HG03354 (cell line): Measurements from ENCODE around the gene OGFOD3.

Experiments used
- ATAC-seq: cut with Tn5 transposase; IDR thresholded peaks from one replicate; pipeline ENCODE4 v1.9.1; 2021; ENCODE audit warnings: mild to moderate bottlenecking; ENCODE audit not compliant: unreplicated experiment, poor library complexity, severe bottlenecking

OGFOD3 gene

DNA sequence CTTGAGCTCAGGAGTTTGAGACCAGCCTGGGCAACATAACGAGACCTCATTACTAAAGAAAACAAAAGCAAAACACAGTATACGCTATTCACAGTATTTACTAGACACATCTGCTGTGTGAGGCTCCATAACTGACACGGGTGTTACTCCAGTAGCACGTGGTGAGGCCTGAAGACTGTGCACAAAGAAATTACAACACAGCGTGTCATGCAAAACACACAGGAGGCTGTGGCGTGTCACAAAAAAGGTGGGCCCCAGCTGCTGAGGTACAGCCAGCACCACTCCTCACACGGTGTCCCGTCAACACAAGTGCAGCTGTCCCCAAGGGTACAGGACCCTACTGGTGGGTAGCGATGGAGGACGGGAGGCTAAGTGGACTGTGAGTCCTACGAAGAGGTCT is 29.5 kb upstream of the OGFOD3 start:
- ATAC-seq: no peak

DNA sequence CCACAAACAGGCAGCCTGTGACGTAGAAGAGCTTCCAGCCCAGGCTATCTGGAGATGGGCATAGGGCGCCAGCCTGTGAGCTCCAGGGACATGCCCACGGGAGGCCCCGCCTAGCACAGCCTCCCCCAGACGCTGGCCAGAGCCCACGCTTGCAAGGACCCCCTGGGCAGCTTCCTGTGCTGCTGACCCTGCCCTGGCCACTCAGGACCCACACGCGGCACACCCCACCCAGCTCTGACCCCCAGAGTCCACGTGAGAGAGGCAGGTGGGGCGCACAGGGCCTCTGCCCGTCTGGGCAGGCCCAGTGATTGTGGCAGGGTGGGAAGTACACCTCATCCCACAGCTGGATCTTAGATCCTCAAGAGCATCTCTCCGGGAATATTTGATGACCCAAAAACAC is 28.3 kb upstream of the OGFOD3 start:
- ATAC-seq: no peak

DNA sequence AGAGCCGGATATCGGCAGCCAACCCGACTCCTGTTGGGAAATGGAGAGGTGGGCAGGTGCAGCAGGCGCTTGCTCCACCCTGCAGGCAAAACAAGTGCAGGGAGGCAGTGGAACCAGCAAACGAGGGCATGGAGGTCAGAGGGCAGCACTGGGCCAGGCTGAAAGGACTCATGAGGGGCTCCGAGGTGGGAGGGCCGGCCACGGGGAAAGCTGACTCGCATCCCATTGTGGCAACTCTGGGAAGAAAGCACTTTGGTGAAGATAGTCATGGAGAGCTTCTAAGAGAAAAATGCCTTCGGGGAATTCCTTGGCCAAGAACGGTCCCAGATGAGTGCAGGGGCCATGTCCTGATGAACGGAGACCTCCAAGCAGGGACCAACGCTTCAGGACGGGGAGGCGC is 27.7 kb upstream of the OGFOD3 start:
- no peak for ATAC-seq

DNA sequence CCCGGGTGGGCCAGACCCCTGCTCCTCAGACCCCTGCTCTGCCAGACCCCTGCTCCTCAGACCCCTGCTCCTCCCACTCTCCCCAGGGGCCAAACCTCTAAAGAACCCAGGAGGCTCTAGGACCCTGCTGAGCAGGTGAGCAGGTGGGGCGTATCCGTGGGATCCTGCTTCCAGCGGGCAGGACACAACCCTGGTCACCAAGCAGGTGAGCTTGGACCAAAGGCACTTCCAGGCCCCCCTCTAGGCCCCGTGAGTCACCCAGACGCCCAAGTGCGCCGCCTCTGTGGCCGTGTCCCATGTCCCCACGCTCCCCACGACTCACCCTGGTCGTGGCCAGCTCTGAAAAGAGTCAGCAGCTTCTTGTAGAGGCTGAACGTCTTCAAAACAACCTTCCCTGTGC is 27.2 kb upstream of the OGFOD3 start:
- ATAC-seq: no peak

DNA sequence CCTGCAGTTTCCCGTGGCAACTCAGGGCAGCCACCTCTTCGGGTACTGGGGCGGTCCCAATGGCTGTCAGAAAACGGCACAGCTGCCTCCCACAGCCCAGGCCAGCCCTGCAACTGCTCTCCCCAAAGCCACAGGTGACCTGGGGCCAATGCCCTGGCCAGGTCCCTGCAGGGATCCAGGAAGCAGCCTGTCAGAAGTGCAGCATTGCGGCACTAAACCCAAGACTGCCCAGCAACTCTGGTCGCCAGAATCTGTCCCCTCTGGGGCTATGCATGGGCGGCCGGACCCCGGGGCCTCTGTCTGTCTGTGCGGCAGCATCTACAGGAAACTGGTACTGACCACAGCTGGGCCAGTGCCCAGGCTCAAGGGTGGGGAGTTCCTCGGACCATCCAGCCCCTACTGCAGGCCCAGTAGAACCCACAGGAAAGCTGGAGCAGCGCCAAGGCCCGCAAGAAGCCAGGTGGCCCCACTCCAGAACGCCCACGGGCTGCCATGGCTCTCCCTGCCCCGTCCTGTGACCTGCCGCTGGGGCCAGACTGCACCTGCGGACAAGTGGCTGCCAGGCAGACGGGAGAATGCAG is 26.6 kb upstream of the OGFOD3 start:
- no peak for ATAC-seq

DNA sequence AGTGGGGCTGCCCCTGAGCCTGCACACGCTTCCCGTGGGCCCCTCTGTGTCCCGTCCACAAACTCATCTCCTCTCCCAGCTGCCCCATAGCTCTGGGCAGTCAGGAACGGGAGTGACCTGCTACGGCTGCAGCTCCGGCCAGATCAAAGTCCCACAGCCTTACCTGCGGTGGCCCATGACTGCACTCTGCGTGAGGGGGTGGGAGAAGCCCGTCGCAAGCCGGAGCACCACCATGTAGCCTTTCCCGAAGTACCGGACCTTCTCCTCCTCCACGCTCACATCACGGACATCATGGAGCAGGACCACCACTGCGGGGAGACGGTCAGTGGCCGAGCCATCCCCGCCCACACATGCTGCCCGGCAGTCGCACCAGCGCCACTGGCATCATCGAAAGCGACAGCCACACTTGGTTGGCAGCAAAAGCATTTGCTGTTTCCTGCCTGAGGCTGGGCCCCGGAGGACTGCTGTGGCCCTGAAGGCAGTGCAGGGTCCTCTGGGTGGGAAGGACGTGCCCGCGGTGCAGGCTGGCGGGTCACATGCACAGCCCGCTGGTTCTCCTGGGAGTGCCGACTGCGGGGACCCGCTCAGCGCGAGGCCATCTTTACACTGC is 26.0 kb upstream of the OGFOD3 start:
- ATAC-seq: no peak

DNA sequence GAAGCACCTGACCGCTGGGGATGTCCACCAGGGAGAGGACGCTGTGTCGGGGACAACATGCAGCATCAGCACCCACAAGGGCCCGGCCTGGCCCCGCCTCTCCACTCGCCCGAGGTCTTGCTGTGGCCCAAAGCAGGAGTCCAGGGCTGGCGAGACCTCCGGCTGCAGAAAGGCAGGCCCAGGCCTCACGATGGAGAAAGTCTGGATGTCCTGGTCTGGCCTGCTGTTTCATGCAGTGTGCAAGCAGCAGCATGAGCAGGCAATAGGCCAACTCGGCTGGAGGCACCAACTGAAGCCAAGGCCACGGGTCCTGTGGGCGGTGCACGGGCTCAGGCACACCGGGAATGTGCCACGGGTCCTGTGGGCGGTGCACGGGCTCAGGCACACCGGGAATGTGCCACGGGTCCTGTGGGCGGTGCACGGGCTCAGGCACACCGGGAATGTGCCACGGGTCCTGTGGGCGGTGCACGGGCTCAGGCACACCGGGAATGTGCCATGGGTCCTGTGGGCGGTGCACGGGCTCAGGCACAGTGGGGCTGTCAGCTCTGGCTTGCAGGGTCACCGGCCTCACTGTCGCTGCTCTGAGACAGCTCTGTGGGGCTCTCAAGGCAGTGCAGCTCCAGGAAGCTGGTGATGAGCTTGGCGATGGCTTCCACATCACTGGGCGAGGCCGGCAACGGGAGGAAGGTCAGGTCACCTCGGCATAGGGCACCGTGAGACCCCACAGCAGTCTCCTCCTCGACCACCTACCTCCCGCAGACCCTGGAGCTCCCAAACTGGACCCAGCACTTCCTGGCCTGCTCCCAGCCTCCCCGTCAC is 25.3 kb upstream of the OGFOD3 start:
- ATAC-seq: no peak

DNA sequence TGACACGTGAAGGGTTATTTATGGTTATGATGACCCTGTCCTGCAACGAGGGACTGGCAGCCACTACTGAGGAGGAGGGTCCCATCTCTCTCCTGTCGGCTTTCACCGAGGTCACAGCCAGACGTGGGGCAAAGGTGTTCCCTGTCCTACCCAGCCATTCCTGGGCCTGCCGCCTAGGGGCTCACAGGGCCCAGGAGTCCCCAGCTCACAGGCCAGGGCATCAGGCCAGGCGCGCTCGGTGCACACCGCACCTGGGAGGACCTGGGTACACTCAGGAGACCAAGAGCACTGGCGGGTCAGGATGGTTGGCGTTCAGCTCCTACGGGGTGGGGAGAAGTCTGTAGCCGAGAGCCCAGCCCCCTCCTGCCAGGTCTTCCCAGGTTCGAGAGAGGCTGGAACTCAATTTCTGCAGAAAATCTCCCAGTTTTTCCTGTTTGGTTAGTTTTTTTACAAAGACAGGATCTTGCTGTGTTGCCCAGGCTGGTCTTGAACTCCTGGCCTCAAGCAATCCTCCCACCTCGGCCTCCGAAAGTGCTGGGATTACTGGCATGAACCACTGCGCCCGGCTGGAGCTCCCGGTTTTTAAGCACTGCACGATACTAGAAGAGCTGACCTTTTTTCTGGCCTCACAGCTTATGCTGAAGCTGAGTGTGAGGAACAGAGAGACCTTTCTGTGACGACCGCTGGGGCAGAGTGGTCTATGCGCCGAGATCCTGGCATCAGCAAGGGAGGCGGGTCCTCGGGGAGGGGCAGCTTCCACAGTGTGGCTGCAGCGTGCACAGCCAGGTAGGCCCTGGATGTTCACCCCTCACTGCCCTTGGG is 24.5 kb upstream of the OGFOD3 start:
- ATAC-seq: no peak

DNA sequence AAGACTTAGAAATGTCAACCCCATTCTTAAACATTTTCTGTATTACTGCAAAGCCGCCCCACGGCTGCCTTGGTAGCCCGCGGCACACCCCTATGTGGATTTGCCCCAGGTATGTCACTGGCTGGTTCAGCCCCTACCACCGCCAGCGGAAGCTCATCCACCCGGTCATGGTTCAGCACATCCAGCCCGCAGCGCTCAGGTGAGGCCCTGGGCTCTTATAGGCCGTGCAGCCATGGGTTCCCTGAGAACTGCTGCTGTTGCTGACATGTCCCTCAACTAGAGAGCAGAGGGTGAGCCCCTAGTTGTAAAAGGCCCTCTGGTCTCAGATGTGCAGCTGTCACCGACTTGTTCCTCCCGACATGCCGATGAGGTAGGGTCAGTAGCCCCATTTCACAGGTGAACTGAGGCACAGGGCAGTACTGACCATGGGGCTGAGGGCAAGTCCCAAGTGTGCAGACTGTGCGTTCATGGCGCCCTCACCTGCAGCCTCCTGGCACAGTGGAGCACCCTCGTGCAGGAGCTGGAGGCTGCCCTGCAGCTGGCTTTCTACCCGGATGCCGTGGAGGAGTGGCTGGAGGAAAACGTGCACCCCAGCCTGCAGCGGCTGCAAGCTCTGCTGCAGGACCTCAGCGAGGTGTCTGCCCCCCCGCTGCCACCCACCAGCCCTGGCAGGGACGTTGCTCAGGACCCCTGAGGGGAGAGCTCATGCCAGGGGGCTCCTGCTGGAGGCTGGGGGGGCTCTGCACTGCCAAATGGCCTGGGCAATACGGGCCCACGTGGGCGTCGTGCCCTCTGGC is 23.5 kb upstream of the OGFOD3 start:
- ATAC-seq: no peak

DNA sequence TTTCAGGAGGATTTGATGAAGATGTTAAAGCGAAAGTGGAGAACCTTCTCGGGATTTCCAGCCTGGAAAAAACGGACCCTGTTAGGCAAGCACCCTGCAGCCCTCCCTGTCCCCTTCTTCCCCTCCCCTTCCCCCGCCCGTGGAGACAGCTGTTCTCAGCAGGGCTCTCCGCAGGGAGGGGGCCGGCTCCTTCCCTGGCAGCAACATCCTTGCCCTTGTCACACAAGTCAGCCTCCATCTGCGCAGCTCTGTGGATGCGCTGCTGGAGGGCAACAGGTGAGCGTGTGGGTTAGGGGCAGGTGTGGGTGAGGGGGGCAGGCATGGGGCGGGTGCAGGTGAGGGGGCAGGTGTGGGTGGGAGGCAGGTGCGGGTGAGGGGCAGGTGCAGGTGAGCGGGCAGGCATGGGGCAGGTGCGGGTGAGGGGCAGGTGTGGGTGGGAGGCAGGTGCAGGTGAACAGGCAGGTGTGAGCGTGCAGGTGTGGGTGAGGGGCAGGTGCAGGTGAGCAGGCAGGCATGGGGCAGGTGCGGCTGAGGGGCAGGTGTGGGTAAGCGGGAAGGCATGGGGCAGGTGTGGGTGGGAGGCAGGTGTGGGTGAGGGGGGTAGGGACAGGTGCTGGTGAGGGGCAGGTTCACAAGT is 22.7 kb upstream of the OGFOD3 start:
- no peak for ATAC-seq

DNA sequence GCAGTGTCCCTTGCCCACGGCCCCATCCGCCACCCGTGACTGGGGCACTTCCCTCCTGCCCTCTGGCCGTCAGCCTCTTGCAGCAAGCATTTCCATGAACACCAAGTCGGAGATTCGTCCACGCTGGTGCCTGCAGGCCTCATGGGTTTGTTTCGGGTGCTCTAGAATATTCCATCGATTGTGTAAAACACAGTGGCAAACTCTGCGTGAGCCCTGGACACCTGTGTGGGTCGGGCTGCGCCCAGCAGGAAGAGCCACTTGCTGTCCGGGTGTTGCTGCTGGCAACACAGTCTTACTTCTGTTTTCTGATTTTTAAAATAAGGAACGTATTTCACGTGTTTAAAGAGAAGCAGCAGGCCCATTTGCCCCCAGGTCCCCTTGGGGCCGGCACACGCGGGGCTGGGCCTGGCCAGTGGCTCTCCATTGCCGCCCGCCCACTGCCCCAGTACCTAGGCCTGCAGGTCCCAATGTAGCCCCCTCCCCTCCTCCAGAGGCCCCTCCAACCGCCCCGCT is 22.1 kb upstream of the OGFOD3 start:
- no peak for ATAC-seq

DNA sequence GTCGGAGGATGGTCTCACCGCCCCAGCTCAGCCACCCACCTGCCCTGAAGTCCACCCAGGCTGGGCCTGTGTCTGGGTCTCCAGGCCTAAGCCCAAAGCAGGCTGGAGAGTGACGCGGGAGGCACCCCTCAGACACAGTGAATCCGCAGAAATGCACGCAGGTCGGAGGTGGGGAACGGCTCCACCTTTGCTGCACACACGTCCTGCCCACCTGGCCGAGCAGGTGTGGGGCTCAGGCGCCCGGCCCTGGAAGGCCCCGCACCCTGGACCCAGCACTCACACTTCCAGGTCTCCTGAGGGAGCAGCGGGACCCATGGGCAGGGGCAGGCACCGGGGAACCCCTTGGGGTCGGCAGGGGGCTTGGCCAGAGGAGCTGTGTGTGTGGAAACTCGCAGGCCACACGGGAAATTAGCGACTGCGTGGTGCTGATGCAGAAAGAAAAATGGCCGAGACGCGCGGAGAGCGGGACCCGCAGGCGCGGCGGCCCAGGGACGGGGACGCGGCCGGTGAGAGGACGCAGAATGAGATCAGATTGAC is 21.5 kb upstream of the OGFOD3 start:
- ATAC-seq: no peak

DNA sequence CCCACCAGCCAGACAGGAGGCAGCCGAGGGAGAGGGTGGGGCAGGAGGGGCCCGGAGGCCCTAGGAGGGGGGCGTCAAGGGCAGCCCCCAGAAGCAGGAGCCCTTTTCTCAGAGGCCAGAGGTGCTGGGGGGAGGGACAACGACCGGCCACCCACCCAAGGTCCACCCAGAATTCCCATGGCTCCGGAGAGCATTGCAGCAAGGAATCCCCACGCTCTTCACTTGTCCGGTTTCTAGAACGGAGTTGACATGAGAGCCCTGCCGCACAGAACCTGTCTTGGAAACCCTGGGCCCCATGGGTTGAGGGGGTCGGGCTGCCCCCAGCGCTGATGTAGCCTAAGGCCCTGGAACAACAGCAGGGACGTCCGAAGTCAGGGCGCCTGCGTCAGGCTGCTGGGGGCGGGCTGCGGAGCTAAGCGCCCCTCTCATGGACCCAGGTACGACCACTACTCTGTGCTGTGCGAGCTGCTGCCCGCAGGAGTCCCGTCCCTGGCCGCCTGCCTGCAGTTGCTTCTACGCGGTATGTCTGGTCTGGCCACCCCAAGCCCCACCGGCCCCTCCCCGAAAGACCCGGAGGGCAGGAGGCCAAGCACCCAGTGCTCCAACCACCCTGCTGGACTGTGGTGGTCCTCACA is 20.9 kb upstream of the OGFOD3 start:
- no peak for ATAC-seq

DNA sequence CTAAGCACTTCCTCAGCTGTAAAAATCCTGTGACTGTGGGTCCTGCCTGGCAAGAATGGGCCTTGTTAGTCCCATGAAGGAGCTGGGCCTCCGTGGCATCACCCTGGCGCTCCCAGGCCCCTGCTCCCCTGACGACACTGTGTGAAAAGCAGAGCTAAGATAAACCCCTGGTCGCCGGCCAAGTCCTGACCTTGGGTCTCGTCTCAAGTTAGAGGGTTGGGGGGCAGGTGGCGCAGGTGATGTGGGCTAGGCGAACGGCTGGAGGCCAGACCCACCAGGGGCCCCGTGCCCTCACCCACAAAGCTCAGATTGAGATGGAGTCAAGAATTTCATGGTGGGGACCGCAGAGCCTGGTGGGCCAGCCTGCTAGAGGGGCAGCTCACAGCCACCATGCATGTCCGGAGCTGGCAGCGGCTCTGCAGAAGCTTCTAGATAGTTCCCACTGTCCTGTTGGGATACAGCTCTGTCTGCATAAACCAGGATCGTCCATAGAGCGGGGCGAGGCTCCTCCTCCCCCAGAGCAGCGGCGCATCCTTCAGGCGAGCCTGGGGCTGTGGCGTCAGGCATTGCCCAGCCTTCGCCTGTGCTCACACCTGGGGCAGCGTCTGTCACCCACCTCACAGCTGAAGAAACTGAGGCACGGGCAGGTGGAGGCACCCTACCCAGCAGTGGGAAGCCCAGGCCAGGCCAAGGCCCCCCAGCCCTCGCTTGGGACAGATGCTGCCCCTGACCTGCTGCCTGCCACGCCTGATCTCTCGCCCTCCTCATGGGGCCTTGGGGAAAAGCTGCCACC is 20.2 kb upstream of the OGFOD3 start:
- ATAC-seq: no peak

DNA sequence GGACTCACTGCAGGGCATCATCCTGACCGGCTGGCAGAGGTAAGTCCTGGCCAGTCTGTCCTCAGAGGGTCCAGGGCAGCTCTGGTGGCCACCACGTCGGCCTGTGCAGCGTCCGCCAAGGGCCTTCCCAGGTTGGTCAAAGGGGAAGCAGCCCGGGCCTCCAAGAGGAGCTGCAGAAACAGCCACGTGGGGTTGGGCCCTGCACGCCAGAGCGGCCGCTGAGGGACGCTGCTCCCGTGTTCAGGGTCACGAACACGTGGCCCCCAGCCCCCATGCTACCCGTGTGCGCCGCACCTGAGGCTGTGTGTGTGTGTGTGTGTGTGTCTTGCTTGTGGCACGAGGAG is 18.9 kb upstream of the OGFOD3 start:
- ATAC-seq: no peak

DNA sequence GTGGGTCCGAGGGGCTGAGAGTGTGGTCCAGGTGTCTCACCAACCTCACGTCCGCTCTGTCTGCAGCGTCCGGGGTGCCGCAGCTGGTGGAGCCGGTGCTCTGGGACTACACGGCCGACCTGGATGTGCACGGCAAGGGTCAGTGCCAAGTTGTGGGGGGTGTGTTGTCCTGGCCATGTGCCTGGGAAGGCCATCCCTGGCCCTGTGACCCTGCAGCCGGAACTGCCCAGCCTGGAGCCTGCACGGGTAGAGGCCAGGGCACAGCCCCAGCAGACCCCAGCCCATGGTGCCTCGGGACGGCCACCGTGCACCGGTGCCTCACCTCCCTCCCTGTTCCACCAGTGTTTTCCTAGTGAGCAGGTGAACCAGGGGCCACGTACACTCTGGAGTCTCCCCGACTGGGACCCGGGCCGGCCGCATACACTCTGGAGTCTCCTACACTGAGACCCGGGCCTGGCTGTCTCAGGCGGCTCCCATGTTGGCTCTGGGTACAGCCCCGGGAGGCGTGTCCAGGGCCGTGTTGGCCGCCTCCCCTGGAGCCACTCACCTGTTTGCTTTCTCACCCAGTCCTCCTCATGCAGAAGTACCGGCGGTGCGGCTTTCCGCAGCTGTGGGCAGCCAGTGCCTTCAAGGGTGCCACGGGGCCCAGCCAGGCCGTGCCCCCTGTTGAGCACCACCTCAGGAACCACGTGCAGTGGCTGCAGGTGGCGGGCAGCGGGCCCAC is 18.4 kb upstream of the OGFOD3 start:
- no peak for ATAC-seq
